ENCODE results near the gene DYNLT4. TPM values are rescaled to one million over a fixed set of nuclear protein-coding genes. Genes with fewer than 3 reads are reported as not detected.
A peak's percentile ranks its signal among the peaks of the same experiment; 100 is the strongest.
"Not testable (repeated sequence)": the region's sequence is repeated elsewhere in the genome, so short reads cannot be mapped to it uniquely, and the experiment has no call there.

The DYNLT4 gene
- polyA plus RNA-seq, 1 donor = 0.52 TPM

DNA sequence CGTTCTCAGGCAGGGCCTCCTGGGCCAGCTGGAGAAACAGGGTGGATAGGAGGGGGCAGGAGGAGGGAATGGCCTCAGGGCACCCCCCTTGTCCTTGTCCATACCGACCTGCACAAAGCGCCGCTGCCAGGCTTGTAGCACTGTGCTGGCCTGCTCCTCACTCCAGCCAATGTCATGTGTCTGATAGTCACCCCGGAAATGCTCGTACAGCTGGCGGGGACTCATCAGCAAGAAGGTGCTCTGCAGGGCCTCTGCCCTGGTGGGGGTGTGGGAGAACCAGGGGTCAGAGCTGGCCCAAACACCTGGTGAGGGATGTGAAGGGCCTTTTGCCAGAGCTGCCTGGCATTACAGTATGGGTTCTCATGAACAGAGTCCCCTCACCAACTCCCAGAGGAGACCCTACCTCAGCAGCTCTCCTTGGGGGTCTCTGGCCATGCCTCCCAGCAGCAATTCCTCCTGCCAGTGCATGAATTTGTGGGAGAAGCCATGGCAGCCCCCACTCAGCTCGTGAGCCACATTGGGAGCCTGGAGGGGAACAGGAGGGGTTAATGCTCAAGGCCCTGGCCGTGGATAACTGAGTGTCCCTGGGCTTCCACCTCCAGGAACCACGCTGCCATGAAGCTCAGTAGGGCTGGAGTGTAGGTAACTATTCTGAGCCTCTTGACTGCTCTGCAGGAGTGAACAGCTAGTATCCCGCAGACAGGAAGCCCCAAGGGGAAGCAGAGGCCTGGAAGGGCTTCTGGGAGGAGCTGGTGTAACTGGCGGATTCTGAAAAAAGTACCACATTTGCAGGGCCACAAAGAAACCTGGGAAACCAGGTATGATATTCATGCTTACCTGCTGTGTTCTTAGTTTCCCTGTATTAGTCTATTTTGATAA, 22.6 kb upstream of the DYNLT4 start:
- WGBS (ENCODE audit: insufficient coverage, low lambda C conversion rate) = no CpG with 5 or more reads among the region's 12 CpGs
- no peak overlapping the region for H3K4me3 ChIP-seq (ENCODE audit: low read length)
- H3K9me3 ChIP-seq (ENCODE audit: control insufficient read depth, low read depth, low read length) = no peaks in the 10 kb centered on the region
- peaks cover 36% of the 10 kb centered on the region for H3K4me1 ChIP-seq (ENCODE audit: control insufficient read depth, insufficient read depth, low read length)
- no peak for DNase-seq
- no peaks in the 10 kb centered on the region for H3K27me3 ChIP-seq (ENCODE audit: control insufficient read depth, insufficient read depth, low read length)
- no peaks in the 10 kb centered on the region for H3K36me3 ChIP-seq (ENCODE audit: control insufficient read depth, insufficient read depth, low read length)
- H3K27ac ChIP-seq (ENCODE audit: low read length) = no peak overlapping the region

- no CpG with 5 or more reads among the region's 15 CpGs for whole genome bisulfite sequencing (ENCODE audit: insufficient coverage, low lambda C conversion rate)
- DNase-seq = no peak
- Histone ChIP-seq H3K4me3 (ENCODE audit: low read length) (no peak overlapping the region), H3K4me1 (ENCODE audit: control insufficient read depth, insufficient read depth, low read length) (peaks cover 36% of the 10 kb centered on the region), H3K36me3 (ENCODE audit: control insufficient read depth, insufficient read depth, low read length) (no peaks in the 10 kb centered on the region), H3K27me3 (ENCODE audit: control insufficient read depth, insufficient read depth, low read length) (no peaks in the 10 kb centered on the region), H3K27ac (ENCODE audit: low read length) (no peak overlapping the region), H3K9me3 (ENCODE audit: control insufficient read depth, low read depth, low read length) (no peaks in the 10 kb centered on the region)
Observed at GRCh38 chr1:44828841-44829440, 21.8 kb upstream of the DYNLT4 start.

GRCh38 chr1:44828003-44828651, 21.0 kb upstream of the DYNLT4 start:
- no peaks in the 10 kb centered on the region for H3K9me3 ChIP-seq (ENCODE audit: control insufficient read depth, low read depth, low read length)
- no peaks in the 10 kb centered on the region for H3K36me3 ChIP-seq (ENCODE audit: control insufficient read depth, insufficient read depth, low read length)
- H3K4me1 ChIP-seq (ENCODE audit: control insufficient read depth, insufficient read depth, low read length) = peaks cover 36% of the 10 kb centered on the region
- no peak for DNase-seq
- no peak overlapping the region for H3K4me3 ChIP-seq (ENCODE audit: low read length)
- no CpG with 5 or more reads among the region's 21 CpGs for WGBS (ENCODE audit: insufficient coverage, low lambda C conversion rate)
- H3K27ac ChIP-seq (ENCODE audit: low read length) = no peak overlapping the region
- H3K27me3 ChIP-seq (ENCODE audit: control insufficient read depth, insufficient read depth, low read length) = no peaks in the 10 kb centered on the region

DNA sequence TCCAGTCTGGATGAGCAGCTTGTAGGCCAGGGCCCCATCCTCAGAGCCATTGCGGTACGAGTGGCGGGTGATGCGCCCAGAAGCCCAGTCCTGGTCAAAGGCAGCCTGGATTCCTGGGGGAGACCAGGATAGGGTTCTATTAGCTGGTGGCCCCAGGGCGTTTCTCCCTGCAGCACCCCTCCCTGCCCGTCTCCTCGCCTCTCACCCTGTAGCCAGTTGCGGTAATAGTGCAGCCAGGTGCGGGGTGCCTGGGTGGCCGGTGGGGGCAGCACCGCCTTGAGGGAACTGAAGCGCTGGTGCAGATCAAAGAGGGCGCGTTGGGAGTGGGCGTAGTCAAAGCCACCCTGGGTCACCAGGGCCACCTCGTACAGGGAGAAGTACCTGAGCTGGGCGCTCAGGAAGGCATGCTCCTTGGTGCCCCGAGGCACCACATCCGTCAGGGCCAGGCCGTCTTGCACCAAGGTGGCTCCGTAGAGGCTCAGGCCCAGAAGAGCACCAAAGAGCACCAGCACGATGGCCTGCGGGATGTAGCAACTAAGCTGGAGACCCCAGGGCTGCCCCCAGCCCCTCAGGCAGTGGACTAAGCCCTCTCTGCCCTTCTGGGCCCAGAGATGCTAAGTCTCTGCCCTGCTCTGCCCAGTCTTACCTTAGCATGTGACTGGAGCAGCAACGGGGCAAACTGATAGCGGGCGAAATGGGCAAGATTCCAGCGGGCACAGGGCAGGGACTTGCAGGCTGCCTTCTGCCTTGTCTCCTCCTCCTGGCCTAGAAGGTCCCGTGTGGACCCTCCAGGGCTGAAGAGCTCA, 20.2 kb upstream of the DYNLT4 start:
- no peaks in the 10 kb centered on the region for H3K27me3 ChIP-seq (ENCODE audit: control insufficient read depth, insufficient read depth, low read length)
- DNase-seq = peak in 1 of 2 donors; percentile 33
- peaks cover 36% of the 10 kb centered on the region for H3K4me1 ChIP-seq (ENCODE audit: control insufficient read depth, insufficient read depth, low read length)
- WGBS (ENCODE audit: insufficient coverage, low lambda C conversion rate) = no CpG with 5 or more reads among the region's 28 CpGs
- H3K36me3 ChIP-seq (ENCODE audit: control insufficient read depth, insufficient read depth, low read length) = no peaks in the 10 kb centered on the region
- no peaks in the 10 kb centered on the region for H3K9me3 ChIP-seq (ENCODE audit: control insufficient read depth, low read depth, low read length)
- peak overlapping the region; percentile 91 for H3K27ac ChIP-seq (ENCODE audit: low read length)
- H3K4me3 ChIP-seq (ENCODE audit: low read length) = no peak overlapping the region

GRCh38 chr1:44826375-44827196, 19.4 kb upstream of the DYNLT4 start:
- Histone ChIP-seq H3K4me3 (ENCODE audit: low read length) (peak overlapping the region; percentile 26), H3K27me3 (ENCODE audit: control insufficient read depth, insufficient read depth, low read length) (no peaks in the 10 kb centered on the region), H3K27ac (ENCODE audit: low read length) (peak overlapping the region; percentile 91), H3K36me3 (ENCODE audit: control insufficient read depth, insufficient read depth, low read length) (no peaks in the 10 kb centered on the region), H3K9me3 (ENCODE audit: control insufficient read depth, low read depth, low read length) (no peaks in the 10 kb centered on the region), H3K4me1 (ENCODE audit: control insufficient read depth, insufficient read depth, low read length) (peaks cover 33% of the 10 kb centered on the region)
- no CpG with 5 or more reads among the region's 24 CpGs for WGBS (ENCODE audit: insufficient coverage, low lambda C conversion rate)
- DNase-seq = peak; percentile 94 to 97

DNA sequence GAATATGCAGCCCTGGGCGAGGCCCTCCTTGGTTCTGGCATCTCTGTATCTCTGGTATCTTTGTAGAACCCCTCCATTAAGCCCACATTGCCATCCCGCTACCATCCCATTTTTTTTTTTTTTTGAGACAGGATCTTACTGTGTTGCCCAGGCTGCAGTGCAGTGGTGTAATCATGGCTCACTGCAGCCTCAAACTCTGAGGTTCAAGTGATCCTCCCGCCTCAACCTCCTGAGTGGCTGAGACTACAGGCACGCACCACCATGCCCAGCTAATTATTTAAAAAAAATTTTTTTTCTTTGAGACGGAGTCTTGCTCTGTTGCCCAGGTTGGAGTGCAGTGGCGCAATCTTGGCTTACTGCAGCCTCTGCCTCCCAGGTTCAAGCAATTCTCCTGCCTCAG, 17.2 kb upstream of the DYNLT4 start:
- H3K36me3 ChIP-seq (ENCODE audit: control insufficient read depth, insufficient read depth, low read length); DNase-seq; H3K9me3 ChIP-seq (ENCODE audit: control insufficient read depth, low read depth, low read length); H3K27ac ChIP-seq (ENCODE audit: low read length); H3K4me3 ChIP-seq (ENCODE audit: low read length); H3K27me3 ChIP-seq (ENCODE audit: control insufficient read depth, insufficient read depth, low read length): not testable (repeated sequence)
- H3K4me1 ChIP-seq (ENCODE audit: control insufficient read depth, insufficient read depth, low read length) = peaks cover 28% of the 10 kb centered on the region
- no CpG with 5 or more reads among the region's 6 CpGs for WGBS (ENCODE audit: insufficient coverage, low lambda C conversion rate)

GRCh38 chr1:44822981-44823451, 15.9 kb upstream of the DYNLT4 start:
- no peaks in the 10 kb centered on the region for H3K9me3 ChIP-seq (ENCODE audit: control insufficient read depth, low read depth, low read length)
- no peak overlapping the region for H3K4me3 ChIP-seq (ENCODE audit: low read length)
- no peak overlapping the region for H3K27ac ChIP-seq (ENCODE audit: low read length)
- no peaks in the 10 kb centered on the region for H3K27me3 ChIP-seq (ENCODE audit: control insufficient read depth, insufficient read depth, low read length)
- H3K36me3 ChIP-seq (ENCODE audit: control insufficient read depth, insufficient read depth, low read length) = no peaks in the 10 kb centered on the region
- DNase-seq = no peak
- H3K4me1 ChIP-seq (ENCODE audit: control insufficient read depth, insufficient read depth, low read length) = peaks cover 28% of the 10 kb centered on the region
- WGBS (ENCODE audit: insufficient coverage, low lambda C conversion rate) = 100% methylated on average over 1 of the region's 15 CpGs

DNA sequence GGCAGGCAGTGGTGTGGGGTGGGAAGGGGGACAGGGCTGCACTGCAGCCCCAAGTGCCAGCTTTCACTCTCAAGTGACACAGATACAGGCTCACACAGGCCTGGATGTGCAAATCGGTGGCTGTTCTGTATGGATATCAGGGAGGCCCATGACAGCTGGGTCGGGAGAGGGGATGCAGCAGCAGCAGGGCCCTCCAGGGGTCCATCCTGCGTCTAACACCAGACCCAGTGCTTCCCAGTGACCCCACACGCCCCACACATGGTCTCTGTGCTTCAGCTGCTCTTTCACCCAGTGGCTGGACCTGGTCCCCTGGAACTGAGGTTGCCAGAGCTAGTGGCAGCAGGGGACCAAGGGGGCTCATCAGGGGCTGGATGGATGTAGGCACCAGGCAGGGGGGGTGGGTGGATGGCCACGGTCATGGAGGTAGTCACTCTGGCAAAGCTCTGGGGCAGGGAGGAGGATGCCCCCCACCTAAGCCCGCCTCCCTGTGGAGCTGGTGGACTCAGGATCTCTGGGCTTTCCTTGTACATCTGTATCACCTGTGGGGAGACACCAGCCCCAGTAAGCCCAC, 15.1 kb upstream of the DYNLT4 start:
- H3K4me3 ChIP-seq (ENCODE audit: low read length) = no peak overlapping the region
- H3K4me1 ChIP-seq (ENCODE audit: control insufficient read depth, insufficient read depth, low read length) = peaks cover 24% of the 10 kb centered on the region
- no peaks in the 10 kb centered on the region for H3K9me3 ChIP-seq (ENCODE audit: control insufficient read depth, low read depth, low read length)
- H3K27me3 ChIP-seq (ENCODE audit: control insufficient read depth, insufficient read depth, low read length) = no peaks in the 10 kb centered on the region
- no CpG with 5 or more reads among the region's 6 CpGs for WGBS (ENCODE audit: insufficient coverage, low lambda C conversion rate)
- no peaks in the 10 kb centered on the region for H3K36me3 ChIP-seq (ENCODE audit: control insufficient read depth, insufficient read depth, low read length)
- no peak overlapping the region for H3K27ac ChIP-seq (ENCODE audit: low read length)
- DNase-seq = no peak

DNA sequence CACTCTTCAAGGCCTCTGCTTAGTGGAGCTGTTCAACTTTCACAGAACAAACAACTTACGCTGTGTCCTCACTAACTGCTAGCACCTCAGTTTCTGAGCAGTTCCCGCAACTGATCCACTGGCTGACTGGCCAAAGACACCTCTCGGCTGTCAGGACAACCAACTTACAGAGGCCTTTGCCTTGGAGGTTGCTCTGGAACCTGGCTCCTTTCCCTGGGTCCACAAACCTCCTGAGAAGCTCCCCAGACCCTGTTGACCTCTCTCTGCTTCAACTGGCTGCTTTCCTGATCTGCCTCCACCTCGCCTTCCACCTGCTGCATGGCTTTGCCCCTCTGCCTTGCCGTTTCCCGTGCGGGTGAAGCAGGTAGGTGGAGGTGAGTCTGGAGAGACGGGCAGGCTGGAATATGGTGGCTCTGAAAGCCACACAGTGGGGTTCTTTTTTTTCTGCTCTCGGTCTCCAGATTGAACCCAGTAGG, 14.1 kb upstream of the DYNLT4 start:
- Histone ChIP-seq H3K4me1 (ENCODE audit: control insufficient read depth, insufficient read depth, low read length) (peaks cover 14% of the 10 kb centered on the region), H3K36me3 (ENCODE audit: control insufficient read depth, insufficient read depth, low read length) (no peaks in the 10 kb centered on the region), H3K27me3 (ENCODE audit: control insufficient read depth, insufficient read depth, low read length) (no peaks in the 10 kb centered on the region), H3K27ac (ENCODE audit: low read length) (no peak overlapping the region), H3K4me3 (ENCODE audit: low read length) (no peak overlapping the region), H3K9me3 (ENCODE audit: control insufficient read depth, low read depth, low read length) (no peaks in the 10 kb centered on the region)
- DNase-seq = no peak
- WGBS (ENCODE audit: insufficient coverage, low lambda C conversion rate) = 80% methylated on average over 1 of the region's 9 CpGs

All from large intestine (tissue), 3 donors.